WTC11 (cell line): ENCODE data around the gene ARPC1A.

Source experiments
- ZNF396 ChIP-seq: fragments of 250-450 bp; sonication (Bioruptor Pico); IDR thresholded peaks from 2 replicates; pipeline ENCODE4 v1.8.0; 2021; ENCODE audit warnings: mild to moderate bottlenecking, moderate library complexity, borderline replicate concordance
- ZNF423 ChIP-seq: fragments of 250-450 bp; sonication (Bioruptor Pico); IDR thresholded peaks from 2 replicates; pipeline ENCODE4 v2.1.2; 2022; ENCODE audit warnings: mild to moderate bottlenecking, moderate library complexity
- TF ChIP-seq, protein P1 (sequence below): sonication (generic); formaldehyde crosslinking; IDR thresholded peaks from 2 replicates; pipeline ENCODE4 v1.8.0; 2022; ENCODE audit warnings: mild to moderate bottlenecking, missing genetic modification reagents
- TF ChIP-seq, protein P2 (sequence below): fragments of 200-600 bp; IDR thresholded peaks from 2 replicates; pipeline ENCODE4 v1.8.0; 2022; ENCODE audit warnings: antibody characterized with exemption
- TF ChIP-seq, protein P3 (sequence below): sonication (generic); formaldehyde crosslinking; IDR thresholded peaks from 2 replicates; pipeline ENCODE4 v1.8.1; 2022; ENCODE audit warnings: mild to moderate bottlenecking, missing genetic modification reagents, moderate library complexity, borderline replicate concordance
- TF ChIP-seq, protein P4 (sequence below): sonication (generic); formaldehyde crosslinking; IDR thresholded peaks from 2 replicates; pipeline ENCODE4 v1.8.1; 2023; ENCODE audit warnings: mild to moderate bottlenecking, missing genetic modification reagents, moderate library complexity
- TF ChIP-seq, protein P5 (sequence below): sonication (generic); formaldehyde crosslinking; IDR thresholded peaks from 2 replicates; pipeline ENCODE4 v1.8.1; 2022; ENCODE audit warnings: low read depth, missing genetic modification reagents, borderline replicate concordance

DNA sequence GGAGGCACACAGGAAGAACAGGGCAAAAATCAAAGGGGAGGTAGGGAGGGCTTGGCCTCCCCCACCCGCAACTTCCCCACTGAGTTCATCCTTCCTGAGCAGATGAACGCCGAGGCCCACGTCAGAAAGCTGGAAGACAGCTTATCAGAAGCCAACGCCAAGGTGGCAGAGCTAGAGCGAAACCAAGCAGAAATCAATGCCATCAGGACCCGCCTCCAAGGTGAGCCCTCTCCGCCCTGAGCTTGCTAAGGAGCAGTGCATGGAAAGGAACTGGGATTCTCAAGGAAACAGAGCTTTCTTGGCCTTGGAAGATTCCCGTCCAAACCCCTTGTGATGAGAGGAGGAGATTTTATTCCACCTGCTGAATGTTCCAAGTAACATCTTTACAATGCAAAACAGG lies 36.5 kb upstream of the ARPC1A start:
- TF ChIP-seq, protein P1, sequence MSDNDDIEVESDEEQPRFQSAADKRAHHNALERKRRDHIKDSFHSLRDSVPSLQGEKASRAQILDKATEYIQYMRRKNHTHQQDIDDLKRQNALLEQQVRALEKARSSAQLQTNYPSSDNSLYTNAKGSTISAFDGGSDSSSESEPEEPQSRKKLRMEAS (CRISPR knock-in tag) = no peak
- TF ChIP-seq, protein P2, sequence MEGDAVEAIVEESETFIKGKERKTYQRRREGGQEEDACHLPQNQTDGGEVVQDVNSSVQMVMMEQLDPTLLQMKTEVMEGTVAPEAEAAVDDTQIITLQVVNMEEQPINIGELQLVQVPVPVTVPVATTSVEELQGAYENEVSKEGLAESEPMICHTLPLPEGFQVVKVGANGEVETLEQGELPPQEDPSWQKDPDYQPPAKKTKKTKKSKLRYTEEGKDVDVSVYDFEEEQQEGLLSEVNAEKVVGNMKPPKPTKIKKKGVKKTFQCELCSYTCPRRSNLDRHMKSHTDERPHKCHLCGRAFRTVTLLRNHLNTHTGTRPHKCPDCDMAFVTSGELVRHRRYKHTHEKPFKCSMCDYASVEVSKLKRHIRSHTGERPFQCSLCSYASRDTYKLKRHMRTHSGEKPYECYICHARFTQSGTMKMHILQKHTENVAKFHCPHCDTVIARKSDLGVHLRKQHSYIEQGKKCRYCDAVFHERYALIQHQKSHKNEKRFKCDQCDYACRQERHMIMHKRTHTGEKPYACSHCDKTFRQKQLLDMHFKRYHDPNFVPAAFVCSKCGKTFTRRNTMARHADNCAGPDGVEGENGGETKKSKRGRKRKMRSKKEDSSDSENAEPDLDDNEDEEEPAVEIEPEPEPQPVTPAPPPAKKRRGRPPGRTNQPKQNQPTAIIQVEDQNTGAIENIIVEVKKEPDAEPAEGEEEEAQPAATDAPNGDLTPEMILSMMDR = no peak
- TF ChIP-seq, protein P3, sequence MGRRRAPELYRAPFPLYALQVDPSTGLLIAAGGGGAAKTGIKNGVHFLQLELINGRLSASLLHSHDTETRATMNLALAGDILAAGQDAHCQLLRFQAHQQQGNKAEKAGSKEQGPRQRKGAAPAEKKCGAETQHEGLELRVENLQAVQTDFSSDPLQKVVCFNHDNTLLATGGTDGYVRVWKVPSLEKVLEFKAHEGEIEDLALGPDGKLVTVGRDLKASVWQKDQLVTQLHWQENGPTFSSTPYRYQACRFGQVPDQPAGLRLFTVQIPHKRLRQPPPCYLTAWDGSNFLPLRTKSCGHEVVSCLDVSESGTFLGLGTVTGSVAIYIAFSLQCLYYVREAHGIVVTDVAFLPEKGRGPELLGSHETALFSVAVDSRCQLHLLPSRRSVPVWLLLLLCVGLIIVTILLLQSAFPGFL (CRISPR knock-in tag) = no peak
- TF ChIP-seq, protein P4, sequence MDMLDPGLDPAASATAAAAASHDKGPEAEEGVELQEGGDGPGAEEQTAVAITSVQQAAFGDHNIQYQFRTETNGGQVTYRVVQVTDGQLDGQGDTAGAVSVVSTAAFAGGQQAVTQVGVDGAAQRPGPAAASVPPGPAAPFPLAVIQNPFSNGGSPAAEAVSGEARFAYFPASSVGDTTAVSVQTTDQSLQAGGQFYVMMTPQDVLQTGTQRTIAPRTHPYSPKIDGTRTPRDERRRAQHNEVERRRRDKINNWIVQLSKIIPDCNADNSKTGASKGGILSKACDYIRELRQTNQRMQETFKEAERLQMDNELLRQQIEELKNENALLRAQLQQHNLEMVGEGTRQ (CRISPR knock-in tag) = no peak
- TF ChIP-seq ZNF423 (CRISPR knock-in tag) = no peak
- no peak for TF ChIP-seq ZNF396 (CRISPR knock-in tag)
- TF ChIP-seq, protein P5, sequence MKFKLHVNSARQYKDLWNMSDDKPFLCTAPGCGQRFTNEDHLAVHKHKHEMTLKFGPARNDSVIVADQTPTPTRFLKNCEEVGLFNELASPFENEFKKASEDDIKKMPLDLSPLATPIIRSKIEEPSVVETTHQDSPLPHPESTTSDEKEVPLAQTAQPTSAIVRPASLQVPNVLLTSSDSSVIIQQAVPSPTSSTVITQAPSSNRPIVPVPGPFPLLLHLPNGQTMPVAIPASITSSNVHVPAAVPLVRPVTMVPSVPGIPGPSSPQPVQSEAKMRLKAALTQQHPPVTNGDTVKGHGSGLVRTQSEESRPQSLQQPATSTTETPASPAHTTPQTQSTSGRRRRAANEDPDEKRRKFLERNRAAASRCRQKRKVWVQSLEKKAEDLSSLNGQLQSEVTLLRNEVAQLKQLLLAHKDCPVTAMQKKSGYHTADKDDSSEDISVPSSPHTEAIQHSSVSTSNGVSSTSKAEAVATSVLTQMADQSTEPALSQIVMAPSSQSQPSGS = no peak
